GM12878 (cell line): Measurements from ENCODE around the gene OPN4. TPM values are rescaled to one million over a fixed set of nuclear protein-coding genes. Genes with fewer than 3 reads are reported as not detected.

Experiments used
- ATAC-seq: fragments of 200-7000 bp; cut with Tn5 transposase; 3 replicates; pipeline ENCODE4 v1.9.1; 2020; ENCODE audit warnings: mild to moderate bottlenecking, moderate library complexity
- BruUV-seq: library from RNA; stranded (reverse); fragments of 400-500 nt; replicated peaks from 2 replicates; lab custom pipeline; 2021; lab: Mats Ljungman, UMichigan
- CTCF ChIA-PET: fragments of 300-600 bp; sonication (Branson Sonifier 250); formaldehyde crosslinking; extraction: SDS; loops from one replicate; lab custom pipeline; 2021; ENCODE audit warnings: inconsistent platforms; lab: Yijun Ruan, JAX
- POLR2A ChIA-PET: fragments of 350-600 bp; formaldehyde crosslinking; extraction: SDS; loops from one replicate; lab custom pipeline; 2021; ENCODE audit warnings: inconsistent platforms; lab: Charles Lee
- RAD21 ChIA-PET: fragments of 300-600 bp; sonication (Branson Sonifier 250); formaldehyde crosslinking; loops from one replicate; lab custom pipeline; 2023; ENCODE audit warnings: antibody characterized with exemption; ENCODE audit not compliant: unreplicated experiment; lab: Charles Lee
- SMC1A ChIA-PET: fragments of 300-600 bp; sonication (Branson Sonifier 250); formaldehyde crosslinking; loops from one replicate; lab custom pipeline; 2023; ENCODE audit not compliant: unreplicated experiment, uncharacterized antibody; lab: Charles Lee
- DNase-seq: peaks from one replicate; pipeline ENCODE4 v3.0.0-alpha.2; 2011; ENCODE audit warnings: low read depth, low spot score
- FAIRE-seq: peaks from 3 replicates; lab custom pipeline; 2011; peaks lifted over from hg19 to GRCh38; lab: Jason Lieb, UNC
- H2AFZ ChIP-seq: 2 replicates; pipeline ENCODE4 v1.6.0; 2011; ENCODE audit warnings: low read depth, low read length, control low read depth; ENCODE audit not compliant: control insufficient read depth
- H3K27ac ChIP-seq: 2 replicates; pipeline ENCODE4 v1.5.1; 2011; ENCODE audit warnings: control low read depth; ENCODE audit not compliant: control insufficient read depth, insufficient read depth
- H3K27me3 ChIP-seq, 2 experiments: replicated peaks in 1 of 2; 2 replicates each; pipeline versions ENCODE4 v1.6.0 to v1.6.1; 2011; ENCODE audit warnings: low read length in 1 of 2; ENCODE audit not compliant: control insufficient read depth in 2 of 2, insufficient read depth in 2 of 2
- H3K36me3 ChIP-seq, 2 experiments: 2 replicates each; pipeline ENCODE4 v1.5.1; 2011; ENCODE audit warnings: low read length in 1 of 2; ENCODE audit not compliant: control insufficient read depth in 2 of 2, insufficient read depth in 2 of 2
- H3K4me1 ChIP-seq: 2 replicates; pipeline ENCODE4 v1.6.1; 2011; ENCODE audit warnings: mild to moderate bottlenecking, low read length, moderate library complexity, mixed read lengths; ENCODE audit not compliant: control insufficient read depth, insufficient read depth
- H3K4me2 ChIP-seq: 2 replicates; pipeline ENCODE4 v1.6.0; 2011; ENCODE audit warnings: control low read depth; ENCODE audit not compliant: control insufficient read depth, insufficient read depth
- H3K4me3 ChIP-seq: fragments of 200-600 bp; sonication (generic); 2 replicates; pipeline ENCODE4 v1.5.1; 2016
- H3K79me2 ChIP-seq: 2 replicates; pipeline ENCODE4 v1.6.0; 2011; ENCODE audit warnings: low read length; ENCODE audit not compliant: control insufficient read depth, insufficient read depth
- H3K9ac ChIP-seq: 2 replicates; pipeline ENCODE4 v1.8.0; 2011; ENCODE audit warnings: low read length, control low read depth, mixed read lengths; ENCODE audit not compliant: control insufficient read depth, insufficient read depth
- H3K9me3 ChIP-seq: replicated peaks from 3 replicates; pipeline ENCODE4 v1.5.1; 2011; ENCODE audit warnings: mild to moderate bottlenecking, low read length; ENCODE audit not compliant: control insufficient read depth, insufficient read depth
- H4K20me1 ChIP-seq: 2 replicates; pipeline ENCODE4 v1.6.0; 2011; ENCODE audit not compliant: control insufficient read depth, insufficient read depth
- BHLHE40 ChIP-seq, 2 experiments: fragments of 450-650 bp in 1 of 2; IDR thresholded peaks; 2 replicates each; pipeline ENCODE4 v1.6.1; 2011 to 2017; ENCODE audit warnings: low read depth in 2 of 2, borderline replicate concordance in 1 of 2, improper control_type of control experiment in 1 of 2, low read length in 1 of 2, mild to moderate bottlenecking in 1 of 2
- CEBPZ ChIP-seq: fragments of 150-350 bp; IDR thresholded peaks from 2 replicates; pipeline ENCODE4 v1.6.1; 2016; ENCODE audit warnings: low read depth, low read length
- GATAD2B ChIP-seq: fragments of 450-650 bp; conservative IDR thresholded peaks from 2 replicates; pipeline ENCODE4 v1.6.1; 2017; ENCODE audit warnings: low read depth, mild to moderate bottlenecking, moderate library complexity
- LARP7 ChIP-seq: fragments of 450-650 bp; IDR thresholded peaks from 2 replicates; pipeline ENCODE4 v1.6.1; 2017; ENCODE audit warnings: mild to moderate bottlenecking
- MEF2A ChIP-seq: IDR thresholded peaks from 2 replicates; pipeline ENCODE4 v1.6.1; 2011; ENCODE audit warnings: low read depth, mild to moderate bottlenecking, low read length, moderate library complexity; ENCODE audit not compliant: insufficient read depth
- RAD21 ChIP-seq: IDR thresholded peaks from 2 replicates; pipeline ENCODE4 v1.6.1; 2011; ENCODE audit warnings: mild to moderate bottlenecking, low read depth, low read length, moderate library complexity; ENCODE audit not compliant: insufficient read depth
- RFX5 ChIP-seq: IDR thresholded peaks from 2 replicates; pipeline ENCODE4 v1.6.1; 2011; ENCODE audit warnings: low read depth, low read length, improper control_type of control experiment
- WGBS: methylation state at CpG from one replicate; pipeline ENCODE4 v1.1.6; 2016; ENCODE audit warnings: low lambda C conversion rate; ENCODE audit not compliant: insufficient replicate concordance, insufficient coverage; ENCODE audit errors: missing lambda C conversion rate; 5-methylcytosine and 5-hydroxymethylcytosine counted together
- in situ Hi-C: fragments of 300-500 bp; cut with MboI; formaldehyde crosslinking; loops from 9 replicates; pipeline ENCODE4 v1.14.3; 2018; ENCODE audit warnings: mixed read lengths
- intact Hi-C: fragments of 100-400 bp; cut with micrococcal nuclease; formaldehyde crosslinking; loops from one replicate; pipeline ENCODE4 v1.14.2; 2022; ENCODE audit not compliant: unreplicated experiment
- polyA plus RNA-seq, 11 experiments: library from polyadenylated mRNA; depleted of rRNA in 4 of 11; unstranded in 6 of 11; stranded (reverse) in 5 of 11; fragments of >200 nt; fragmentation: Nextera tagmentation in 4 of 11; fragmentation: Illumina TruSeq in 1 of 11; extraction: Ambion mirVana in 4 of 11; extraction: Trizol in 1 of 11; gene quantifications; 1 replicate in 1 of 11; 2 replicates in 10 of 11; pipeline versions ENCODE4 v1.2.1 to v1.2.3, GENCODE V29; 2011 to 2016; ENCODE audit warnings: inconsistent platforms in 2 of 11, missing spikeins in 2 of 11, low read depth in 1 of 11
- total RNA-seq, 4 experiments: library from RNA; depleted of rRNA in 3 of 4; stranded (reverse); fragments of >200 nt in 3 of 4; fragmentation: Illumina TruSeq in 1 of 4; extraction: Trizol in 1 of 4; gene quantifications; 2 replicates each; pipeline versions ENCODE4 v1.2.1 to v1.2.3, GENCODE V29; 2013 to 2021
- TF ChIP-seq, protein P1 (sequence below): fragments of 450-650 bp; formaldehyde crosslinking; IDR thresholded peaks from 2 replicates; pipeline ENCODE4 v1.4.0; 2020; ENCODE audit warnings: mild to moderate bottlenecking, moderate library complexity
- TF ChIP-seq, protein P2 (sequence below): fragments of 150-350 bp; IDR thresholded peaks from 2 replicates; pipeline ENCODE4 v1.6.1; 2014; ENCODE audit warnings: mild to moderate bottlenecking, low read depth, low read length
- TF ChIP-seq, protein P3 (sequence below): IDR thresholded peaks from 2 replicates; pipeline ENCODE4 v1.6.1; 2011; ENCODE audit warnings: mild to moderate bottlenecking, low read depth, low read length, moderate library complexity; ENCODE audit not compliant: insufficient replicate concordance

The OPN4 gene
- total and polyA plus RNA-seq, 10 of the 15 experiments (the other 5 are each of a cell fraction or from before 2014, with no cell fraction given): not detected

GRCh38 chr10:86666538-86666937 is 12.2 kb downstream of the OPN4 start (continued):
- TF ChIP-seq, protein P1, sequence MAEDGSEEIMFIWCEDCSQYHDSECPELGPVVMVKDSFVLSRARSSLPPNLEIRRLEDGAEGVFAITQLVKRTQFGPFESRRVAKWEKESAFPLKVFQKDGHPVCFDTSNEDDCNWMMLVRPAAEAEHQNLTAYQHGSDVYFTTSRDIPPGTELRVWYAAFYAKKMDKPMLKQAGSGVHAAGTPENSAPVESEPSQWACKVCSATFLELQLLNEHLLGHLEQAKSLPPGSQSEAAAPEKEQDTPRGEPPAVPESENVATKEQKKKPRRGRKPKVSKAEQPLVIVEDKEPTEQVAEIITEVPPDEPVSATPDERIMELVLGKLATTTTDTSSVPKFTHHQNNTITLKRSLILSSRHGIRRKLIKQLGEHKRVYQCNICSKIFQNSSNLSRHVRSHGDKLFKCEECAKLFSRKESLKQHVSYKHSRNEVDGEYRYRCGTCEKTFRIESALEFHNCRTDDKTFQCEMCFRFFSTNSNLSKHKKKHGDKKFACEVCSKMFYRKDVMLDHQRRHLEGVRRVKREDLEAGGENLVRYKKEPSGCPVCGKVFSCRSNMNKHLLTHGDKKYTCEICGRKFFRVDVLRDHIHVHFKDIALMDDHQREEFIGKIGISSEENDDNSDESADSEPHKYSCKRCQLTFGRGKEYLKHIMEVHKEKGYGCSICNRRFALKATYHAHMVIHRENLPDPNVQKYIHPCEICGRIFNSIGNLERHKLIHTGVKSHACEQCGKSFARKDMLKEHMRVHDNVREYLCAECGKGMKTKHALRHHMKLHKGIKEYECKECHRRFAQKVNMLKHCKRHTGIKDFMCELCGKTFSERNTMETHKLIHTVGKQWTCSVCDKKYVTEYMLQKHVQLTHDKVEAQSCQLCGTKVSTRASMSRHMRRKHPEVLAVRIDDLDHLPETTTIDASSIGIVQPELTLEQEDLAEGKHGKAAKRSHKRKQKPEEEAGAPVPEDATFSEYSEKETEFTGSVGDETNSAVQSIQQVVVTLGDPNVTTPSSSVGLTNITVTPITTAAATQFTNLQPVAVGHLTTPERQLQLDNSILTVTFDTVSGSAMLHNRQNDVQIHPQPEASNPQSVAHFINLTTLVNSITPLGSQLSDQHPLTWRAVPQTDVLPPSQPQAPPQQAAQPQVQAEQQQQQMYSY: no peak
- TF ChIP-seq MEF2A (no peak), RAD21 (no peak)
- TF ChIP-seq, protein P2, sequence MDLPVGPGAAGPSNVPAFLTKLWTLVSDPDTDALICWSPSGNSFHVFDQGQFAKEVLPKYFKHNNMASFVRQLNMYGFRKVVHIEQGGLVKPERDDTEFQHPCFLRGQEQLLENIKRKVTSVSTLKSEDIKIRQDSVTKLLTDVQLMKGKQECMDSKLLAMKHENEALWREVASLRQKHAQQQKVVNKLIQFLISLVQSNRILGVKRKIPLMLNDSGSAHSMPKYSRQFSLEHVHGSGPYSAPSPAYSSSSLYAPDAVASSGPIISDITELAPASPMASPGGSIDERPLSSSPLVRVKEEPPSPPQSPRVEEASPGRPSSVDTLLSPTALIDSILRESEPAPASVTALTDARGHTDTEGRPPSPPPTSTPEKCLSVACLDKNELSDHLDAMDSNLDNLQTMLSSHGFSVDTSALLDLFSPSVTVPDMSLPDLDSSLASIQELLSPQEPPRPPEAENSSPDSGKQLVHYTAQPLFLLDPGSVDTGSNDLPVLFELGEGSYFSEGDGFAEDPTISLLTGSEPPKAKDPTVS: no peak

DNA sequence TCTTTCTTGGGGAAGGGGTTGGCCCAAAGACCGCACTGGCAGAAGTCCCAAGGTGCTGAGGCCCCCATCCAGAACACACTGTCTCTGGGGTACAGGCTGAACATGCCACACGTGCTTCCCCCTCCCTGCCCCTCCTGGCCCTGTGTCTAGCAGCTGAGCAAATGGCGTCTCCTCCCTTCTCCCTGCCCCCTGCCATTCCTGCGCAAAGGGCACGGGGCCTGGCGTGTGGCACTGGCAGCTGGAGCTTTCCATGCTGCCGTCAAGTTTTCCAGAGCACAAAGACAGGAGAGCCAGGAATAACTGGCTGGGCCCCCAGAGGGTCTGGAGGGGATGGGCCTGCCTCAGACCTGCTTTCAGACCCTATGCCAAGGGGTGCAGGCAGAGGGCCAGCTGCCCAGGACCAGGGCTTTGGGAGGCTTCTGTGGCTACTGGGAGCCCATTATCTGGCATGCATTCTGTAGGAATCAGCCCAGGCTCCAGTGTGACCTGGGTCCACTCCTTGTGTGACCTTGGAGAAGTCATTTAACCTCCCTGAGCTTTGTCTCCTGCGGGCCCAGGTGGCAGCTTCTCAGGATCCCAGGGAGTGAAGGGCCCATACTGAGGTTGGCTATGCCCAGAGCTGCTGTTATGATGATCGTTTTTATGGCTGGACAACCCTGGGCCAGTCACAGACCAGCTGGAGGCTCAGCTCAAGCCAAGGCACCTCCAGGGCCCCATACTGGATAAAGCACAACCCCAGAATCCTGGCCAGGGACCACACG is 13.3 kb downstream of the OPN4 start:
- in situ Hi-C loops (no loop called here), intact Hi-C loops (loop anchor here (10.0 kb wide), 1 partner anchor 273 kb away; no protein-coding TSS in a partner anchor)
- CTCF ChIA-PET: interaction anchor here (1.3 kb wide), 1 partner anchor 22 kb away, joined by 4 read pairs; no protein-coding TSS in a partner anchor
- Histone ChIP-seq H4K20me1 (no peaks in the 10 kb centered on the region), H3K4me3 (no peak overlapping the region), H3K27ac (no peak overlapping the region), H3K4me2 (no peak overlapping the region), H2AFZ (no peak overlapping the region), H3K27me3 (no peaks in the 10 kb centered on the region), H3K79me2 (no peaks in the 10 kb centered on the region), H3K9ac (no peak overlapping the region), H3K36me3 (no peaks in the 10 kb centered on the region), H3K9me3 (no peaks in the 10 kb centered on the region; the same call in 2 of the 3 replicates), H3K4me1 (no peaks in the 10 kb centered on the region)
- no peak for FAIRE-seq
- DNase-seq: no peak
- no peak for ATAC-seq
- POLR2A ChIA-PET: interaction anchor here (1.1 kb wide), 1 partner anchor 21 kb away, joined by 3 read pairs; no protein-coding TSS in a partner anchor
- SMC1A ChIA-PET: interaction anchor here (1.0 kb wide), 1 partner anchor 25 kb away, joined by 6 read pairs; no protein-coding TSS in a partner anchor
- RAD21 ChIA-PET: no interaction called here
- no TSS peak for BruUV-seq
- WGBS: 36% methylated on average over 10 of the region's 10 CpGs
- TF ChIP-seq LARP7 (no peak), RFX5 (no peak), CEBPZ (no peak), BHLHE40 (IDR thresholded peaks at IDR 0.05; ENCODE audit: borderline replicate concordance in 1 of 2, low read depth in 2 of 2, low read length in 1 of 2) (no peak), GATAD2B (no peak)
- TF ChIP-seq, protein P3, sequence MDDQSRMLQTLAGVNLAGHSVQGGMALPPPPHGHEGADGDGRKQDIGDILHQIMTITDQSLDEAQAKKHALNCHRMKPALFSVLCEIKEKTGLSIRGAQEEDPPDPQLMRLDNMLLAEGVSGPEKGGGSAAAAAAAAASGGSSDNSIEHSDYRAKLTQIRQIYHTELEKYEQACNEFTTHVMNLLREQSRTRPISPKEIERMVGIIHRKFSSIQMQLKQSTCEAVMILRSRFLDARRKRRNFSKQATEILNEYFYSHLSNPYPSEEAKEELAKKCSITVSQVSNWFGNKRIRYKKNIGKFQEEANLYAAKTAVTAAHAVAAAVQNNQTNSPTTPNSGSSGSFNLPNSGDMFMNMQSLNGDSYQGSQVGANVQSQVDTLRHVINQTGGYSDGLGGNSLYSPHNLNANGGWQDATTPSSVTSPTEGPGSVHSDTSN: no peak
